ENCODE measurements around the gene MGMT.

Gene MGMT

DNA sequence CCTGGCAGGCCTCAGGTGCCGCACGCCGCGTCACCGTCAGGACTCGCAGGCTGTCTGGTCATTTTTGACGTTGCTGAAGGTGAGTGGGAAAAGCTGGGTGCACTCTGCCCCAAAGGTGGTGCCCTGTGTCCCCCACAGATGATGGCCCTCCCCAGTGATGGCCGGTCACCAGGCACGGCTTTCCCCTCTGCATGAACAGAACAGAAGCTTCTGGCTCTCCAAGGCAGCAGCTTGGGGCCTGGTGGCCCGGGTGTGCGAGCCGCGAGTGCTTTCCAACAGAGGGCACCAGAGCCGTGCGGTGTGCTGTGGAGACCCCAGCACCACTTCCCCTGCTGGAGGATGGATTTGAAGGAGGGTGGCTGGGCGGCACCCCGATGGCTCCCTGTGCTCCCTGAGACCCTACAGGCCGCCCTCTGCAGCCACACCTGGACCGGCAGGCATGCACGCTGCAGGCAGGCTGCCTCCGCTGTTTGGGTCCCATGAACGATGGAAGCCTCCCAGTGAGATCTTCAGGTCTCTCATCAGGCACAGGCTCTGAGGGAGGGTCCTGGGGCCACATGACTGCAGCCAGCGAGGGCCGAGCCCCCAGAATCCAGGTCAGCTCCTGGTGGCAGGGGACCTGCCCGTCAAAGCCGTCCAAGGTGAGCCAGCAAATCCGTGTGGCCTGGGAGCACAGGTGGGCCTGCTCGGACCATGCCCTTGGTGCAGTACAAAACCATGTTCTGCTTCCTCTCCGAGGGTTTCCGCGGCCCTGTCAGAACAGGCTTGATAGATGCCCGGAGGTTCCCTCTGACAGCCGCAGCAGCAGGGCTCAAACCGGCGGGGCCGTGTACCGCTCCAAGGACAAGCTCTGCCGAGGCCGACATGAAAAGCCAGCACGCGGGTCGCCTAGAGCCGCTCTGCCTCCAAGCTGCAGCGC, 301.7 kb downstream of the MGMT start:
- Histone ChIP-seq H3K9me3 (replicated peaks; ENCODE audit: insufficient read depth, low read length) (no peaks in the 10 kb centered on the region), H3K4me3 (ENCODE audit: low read length) (no peak overlapping the region), H2AFZ (ENCODE audit: low read length) (no peak overlapping the region), H3K9me2 (replicated peaks; ENCODE audit: insufficient read depth, low read length) (no peaks in the 10 kb centered on the region), H3K36me3 (replicated peaks; ENCODE audit: insufficient read depth, low read length) (no peaks in the 10 kb centered on the region), H3K4me1 (ENCODE audit: low read length) (no peaks in the 10 kb centered on the region), H3F3A (ENCODE audit: insufficient read depth, low read length) (no peaks in the 10 kb centered on the region), H3K79me2 (ENCODE audit: low read length) (no peaks in the 10 kb centered on the region), H3K27ac (ENCODE audit: low read length) (no peak overlapping the region), H3K27me3 (replicated peaks; ENCODE audit: insufficient read depth, low read length) (no peaks in the 10 kb centered on the region), H3K4me2 (ENCODE audit: low read depth, low read length) (no peak overlapping the region), H4K20me1 (ENCODE audit: insufficient read depth, low read length) (no peaks in the 10 kb centered on the region), H3K9ac (ENCODE audit: low read length) (no peak overlapping the region)
- TF ChIP-seq CTCF (IDR thresholded peaks at IDR 0.05; ENCODE audit: low read length) (no peak), EZH2phosphoT487 (IDR thresholded peaks at IDR 0.05; ENCODE audit: low read length) (no peak), EZH2 (optimal IDR thresholded peaks at IDR 0.05; ENCODE audit: low read depth, low read length) (no peak)
- no peak for DNase-seq

GRCh38 chr10:129769381-129770116, 302.5 kb downstream of the MGMT start:
- Histone ChIP-seq H3K9me2 (replicated peaks; ENCODE audit: insufficient read depth, low read length) (no peaks in the 10 kb centered on the region), H3K4me3 (ENCODE audit: low read length) (no peak overlapping the region), H4K20me1 (ENCODE audit: insufficient read depth, low read length) (no peaks in the 10 kb centered on the region), H3K4me1 (ENCODE audit: low read length) (no peaks in the 10 kb centered on the region), H3K27ac (ENCODE audit: low read length) (no peak overlapping the region), H3K79me2 (ENCODE audit: low read length) (no peaks in the 10 kb centered on the region), H3F3A (ENCODE audit: insufficient read depth, low read length) (no peaks in the 10 kb centered on the region), H3K9ac (ENCODE audit: low read length) (no peak overlapping the region), H2AFZ (ENCODE audit: low read length) (no peak overlapping the region), H3K36me3 (replicated peaks; ENCODE audit: insufficient read depth, low read length) (no peaks in the 10 kb centered on the region), H3K27me3 (replicated peaks; ENCODE audit: insufficient read depth, low read length) (no peaks in the 10 kb centered on the region), H3K9me3 (replicated peaks; ENCODE audit: insufficient read depth, low read length) (no peaks in the 10 kb centered on the region), H3K4me2 (ENCODE audit: low read depth, low read length) (no peak overlapping the region)
- TF ChIP-seq EZH2 (optimal IDR thresholded peaks at IDR 0.05; ENCODE audit: low read depth, low read length) (no peak), CTCF (IDR thresholded peaks at IDR 0.05; ENCODE audit: low read length) (no peak), EZH2phosphoT487 (IDR thresholded peaks at IDR 0.05; ENCODE audit: low read length) (no peak)
- DNase-seq, result no peak

GRCh38 chr10:129770286-129770685, 303.2 kb downstream of the MGMT start:
- H3K27ac ChIP-seq (ENCODE audit: low read length), result no peak overlapping the region
- no peak for TF ChIP-seq EZH2phosphoT487 (IDR thresholded peaks at IDR 0.05; ENCODE audit: low read length)
- TF ChIP-seq CTCF (IDR thresholded peaks at IDR 0.05; ENCODE audit: low read length), result no peak
- TF ChIP-seq EZH2 (optimal IDR thresholded peaks at IDR 0.05; ENCODE audit: low read depth, low read length), result no peak
- no peaks in the 10 kb centered on the region for H4K20me1 ChIP-seq (ENCODE audit: insufficient read depth, low read length)
- H3F3A ChIP-seq (ENCODE audit: insufficient read depth, low read length), result no peaks in the 10 kb centered on the region
- no peak for DNase-seq
- H3K36me3 ChIP-seq (replicated peaks; ENCODE audit: insufficient read depth, low read length), result no peaks in the 10 kb centered on the region
- no peaks in the 10 kb centered on the region for H3K9me3 ChIP-seq (replicated peaks; ENCODE audit: insufficient read depth, low read length)
- no peak overlapping the region for H2AFZ ChIP-seq (ENCODE audit: low read length)
- no peaks in the 10 kb centered on the region for H3K9me2 ChIP-seq (replicated peaks; ENCODE audit: insufficient read depth, low read length)
- H3K4me1 ChIP-seq (ENCODE audit: low read length), result no peaks in the 10 kb centered on the region
- no peaks in the 10 kb centered on the region for H3K79me2 ChIP-seq (ENCODE audit: low read length)
- no peaks in the 10 kb centered on the region for H3K27me3 ChIP-seq (replicated peaks; ENCODE audit: insufficient read depth, low read length)
- H3K4me3 ChIP-seq (ENCODE audit: low read length), result no peak overlapping the region
- no peak overlapping the region for H3K9ac ChIP-seq (ENCODE audit: low read length)
- no peak overlapping the region for H3K4me2 ChIP-seq (ENCODE audit: low read depth, low read length)
